ENCODE data around the gene KCNJ6. TPM values are rescaled to one million over a fixed set of nuclear protein-coding genes. Genes with fewer than 3 reads are reported as not detected.

The KCNJ6 gene
- total and polyA plus RNA-seq, 8 donors = under 0.01 to 1.3 (median 0.29) TPM; not detected in 3

- H3K27ac ChIP-seq = peak overlapping the region in 1 of 5 donors; percentile 29
Observed at GRCh38 chr21:37855647-37856625, 60.3 kb downstream of the KCNJ6 start.

GRCh38 chr21:37855271-37855646 is 61.0 kb downstream of the KCNJ6 start:
- no peak for TF ChIP-seq EP300 (IDR thresholded peaks at IDR 0.05)
- H3K27me3 ChIP-seq = peaks cover 0 to under 1% (median 0%) of the 10 kb centered on the region in 3 donors
- no peak for DNase-seq
- no peak overlapping the region for H3K27ac ChIP-seq
- WGBS, 5 donors = 66 to 83% (median 71%) methylated on average over 2 of the region's 2 CpGs
- H3K4me3 ChIP-seq = no peak overlapping the region
- H3K4me1 ChIP-seq = no peaks in the 10 kb centered on the region
- peaks cover 0 to 20% (median 3%) of the 10 kb centered on the region in 4 donors for H3K9me3 ChIP-seq
- intact Hi-C loops (cut with DNase I; ENCODE audit: low total_unique reads) = no loop called here
- H3K36me3 ChIP-seq = no peaks in the 10 kb centered on the region

More at GRCh38 chr21:37855647-37856625, 60.3 kb downstream of the KCNJ6 start:
- peak in 1 of 2 donors; percentile 58 for DNase-seq
- Histone ChIP-seq H3K27me3 (peaks cover 0 to 4% (median 0%) of the 10 kb centered on the region in 3 donors), H3K9me3 (peaks cover 0 to 20% (median 3%) of the 10 kb centered on the region in 4 donors), H3K4me3 (no peak overlapping the region), H3K4me1 (no peaks in the 10 kb centered on the region), H3K36me3 (no peaks in the 10 kb centered on the region)
- TF ChIP-seq EP300 (IDR thresholded peaks at IDR 0.05) = no peak
- intact Hi-C loops (cut with DNase I; ENCODE audit: low total_unique reads) = no loop called here
- WGBS, 5 donors = 41 to 61% (median 52%) methylated on average over 8 of the region's 8 CpGs

GRCh38 chr21:37849506-37850102 is 66.7 kb downstream of the KCNJ6 start:
- Histone ChIP-seq H3K9me3 (peaks cover 0 to 13% (median 0%) of the 10 kb centered on the region in 4 donors), H3K27ac (no peak overlapping the region), H3K4me3 (no peak overlapping the region), H3K27me3 (peaks cover 0 to 4% (median 0%) of the 10 kb centered on the region in 3 donors), H3K4me1 (peaks cover 0 to 14% (median 3%) of the 10 kb centered on the region in 4 donors), H3K36me3 (no peaks in the 10 kb centered on the region)
- intact Hi-C loops (cut with DNase I; ENCODE audit: low total_unique reads) = no loop called here
- TF ChIP-seq CTCF (IDR thresholded peaks at IDR 0.05) (no peak), EP300 (IDR thresholded peaks at IDR 0.05) (no peak), POLR2A (IDR thresholded peaks at IDR 0.05) (no peak), POLR2AphosphoS5 (IDR thresholded peaks at IDR 0.05) (no peak)
- DNase-seq = no peak
- WGBS, 5 donors = 75 to 87% (median 77%) methylated on average over 4 of the region's 4 CpGs

- Histone ChIP-seq H3K27me3 (peaks cover 0 to 4% (median 0%) of the 10 kb centered on the region in 3 donors), H3K36me3 (no peaks in the 10 kb centered on the region), H3K27ac (no peak overlapping the region), H3K4me3 (no peak overlapping the region), H3K4me1 (peaks cover 0 to 14% (median 3%) of the 10 kb centered on the region in 4 donors), H3K9me3 (peaks cover 0 to 6% (median 0%) of the 10 kb centered on the region in 4 donors)
- no peak for DNase-seq
- 76 to 90% (median 82%) methylated on average over 7 of the region's 7 CpGs for WGBS, 5 donors
- intact Hi-C loops (cut with DNase I; ENCODE audit: low total_unique reads) = no loop called here
- TF ChIP-seq EP300 (IDR thresholded peaks at IDR 0.05) (no peak), POLR2A (IDR thresholded peaks at IDR 0.05) (no peak)
Observed at GRCh38 chr21:37848721-37849490, 67.4 kb downstream of the KCNJ6 start.

- H3K27ac ChIP-seq = peak overlapping the region in 1 of 5 donors; percentile 17
- H3K9me3 ChIP-seq = no peaks in the 10 kb centered on the region
- H3K36me3 ChIP-seq = no peaks in the 10 kb centered on the region
- WGBS, 5 donors = 14 to 33% (median 27%) methylated on average over 3 of the region's 3 CpGs
- DNase-seq = peak; percentile 28 to 49
- peaks cover 0 to 14% (median 3%) of the 10 kb centered on the region in 4 donors for H3K4me1 ChIP-seq
- H3K27me3 ChIP-seq = peaks cover 0 to 4% (median 0%) of the 10 kb centered on the region in 3 donors
- no peak for TF ChIP-seq POLR2AphosphoS5 (IDR thresholded peaks at IDR 0.05)
- intact Hi-C loops (cut with DNase I; ENCODE audit: low total_unique reads) = no loop called here
- no peak overlapping the region for H3K4me3 ChIP-seq
Observed at GRCh38 chr21:37845535-37845934, 70.7 kb downstream of the KCNJ6 start.

- Histone ChIP-seq H3K4me3 (no peak overlapping the region), H3K4me1 (peaks cover 0 to 14% (median 3%) of the 10 kb centered on the region in 4 donors), H3K27me3 (peaks cover 0 to 4% (median 0%) of the 10 kb centered on the region in 3 donors), H3K9me3 (no peaks in the 10 kb centered on the region), H3K27ac (no peak overlapping the region), H3K36me3 (no peaks in the 10 kb centered on the region)
- 57 to 83% (median 59%) methylated on average over 1 of the region's 1 CpG for WGBS, 5 donors
- DNase-seq = no peak
- intact Hi-C loops (cut with DNase I; ENCODE audit: low total_unique reads) = no loop called here
- TF ChIP-seq POLR2AphosphoS5 (IDR thresholded peaks at IDR 0.05) (no peak), CTCF (IDR thresholded peaks at IDR 0.05) (no peak), POLR2A (IDR thresholded peaks at IDR 0.05) (no peak), EP300 (IDR thresholded peaks at IDR 0.05) (no peak)
Observed at GRCh38 chr21:37843191-37843590, 73.1 kb downstream of the KCNJ6 start.
